ENCODE data around the gene CD80. TPM values are rescaled to one million over a fixed set of nuclear protein-coding genes. Genes with fewer than 3 reads are reported as not detected.
"Not testable (repeated sequence)": the region's sequence is repeated elsewhere in the genome, so short reads cannot be mapped to it uniquely, and the experiment has no call there.

CD80 gene
- not detected in 2 replicates for total RNA-seq (2014; rRNA removed; shearing (Covaris generic))

GRCh38 chr3:119559441-119559963, at the start of gene CD80:
Gene CD80, minus strand, starts transcription at chr3:119559614. Its CDS starts 1,886 bp downstream, at chr3:119557728.
- DNase-seq (ENCODE audit: low spot score) = peak; percentile 26

- no peak for DNase-seq (ENCODE audit: low spot score)
These were observed 49.1 kb upstream of the CD80 start for GRCh38 chr3:119608405-119609000.

GRCh38 chr3:119604878-119605277, 45.5 kb upstream of the CD80 start:
- DNase-seq (ENCODE audit: low spot score) = peak; percentile 60

GRCh38 chr3:119602676-119603075, 43.3 kb upstream of the CD80 start:
- no peak for DNase-seq (ENCODE audit: low spot score)

- no peak for DNase-seq (ENCODE audit: low spot score)
These were observed 41.7 kb upstream of the CD80 start for GRCh38 chr3:119601154-119601553.

GRCh38 chr3:119600732-119601131, 41.3 kb upstream of the CD80 start:
- DNase-seq (ENCODE audit: low spot score) = no peak

GRCh38 chr3:119599558-119600174, 40.3 kb upstream of the CD80 start:
- DNase-seq (ENCODE audit: low spot score) = no peak

GRCh38 chr3:119598410-119599098, 39.1 kb upstream of the CD80 start:
- no peak for DNase-seq (ENCODE audit: low spot score)

GRCh38 chr3:119597548-119598288, 38.3 kb upstream of the CD80 start, which contains the start of gene PLA1A:
Gene PLA1A, plus strand, starts transcription at chr3:119597885. Its CDS starts 29 bp downstream, at chr3:119597914.
- DNase-seq (ENCODE audit: low spot score) = no peak

GRCh38 chr3:119596398-119596797, 37.0 kb upstream of the CD80 start:
- DNase-seq (ENCODE audit: low spot score) = no peak

- DNase-seq (ENCODE audit: low spot score) = no peak
These were observed 36.4 kb upstream of the CD80 start for GRCh38 chr3:119595639-119596334.

- not testable (repeated sequence) for DNase-seq (ENCODE audit: low spot score)
These were observed 35.5 kb upstream of the CD80 start for GRCh38 chr3:119594929-119595328.

- DNase-seq (ENCODE audit: low spot score) = no peak
These were observed 34.7 kb upstream of the CD80 start for GRCh38 chr3:119594066-119594465.

GRCh38 chr3:119592861-119593260, 33.4 kb upstream of the CD80 start:
- DNase-seq (ENCODE audit: low spot score) = no peak

- no peak for DNase-seq (ENCODE audit: low spot score)
These were observed 31.3 kb upstream of the CD80 start for GRCh38 chr3:119590706-119591105.

GRCh38 chr3:119589102-119589773, 29.8 kb upstream of the CD80 start:
- no peak for DNase-seq (ENCODE audit: low spot score)

GRCh38 chr3:119588112-119588511, 28.7 kb upstream of the CD80 start:
- no peak for DNase-seq (ENCODE audit: low spot score)

GRCh38 chr3:119586733-119587172, 27.3 kb upstream of the CD80 start:
- no peak for DNase-seq (ENCODE audit: low spot score)

GRCh38 chr3:119585856-119586570, 26.6 kb upstream of the CD80 start:
- DNase-seq (ENCODE audit: low spot score) = no peak

GRCh38 chr3:119585208-119585607, 25.8 kb upstream of the CD80 start:
- no peak for DNase-seq (ENCODE audit: low spot score)

Data from A172 (cell line).